IPS DF 4.7 (cell line): ENCODE data around the gene PHACTR3.
A peak's percentile ranks its signal among the peaks of the same experiment; 100 is the strongest.

Experiments used
- DNase-seq: peaks from one replicate; pipeline ENCODE4 v3.0.0-alpha.2; 2013; ENCODE audit warnings: low spot score; ENCODE audit errors: extremely low read depth

Gene PHACTR3

DNA sequence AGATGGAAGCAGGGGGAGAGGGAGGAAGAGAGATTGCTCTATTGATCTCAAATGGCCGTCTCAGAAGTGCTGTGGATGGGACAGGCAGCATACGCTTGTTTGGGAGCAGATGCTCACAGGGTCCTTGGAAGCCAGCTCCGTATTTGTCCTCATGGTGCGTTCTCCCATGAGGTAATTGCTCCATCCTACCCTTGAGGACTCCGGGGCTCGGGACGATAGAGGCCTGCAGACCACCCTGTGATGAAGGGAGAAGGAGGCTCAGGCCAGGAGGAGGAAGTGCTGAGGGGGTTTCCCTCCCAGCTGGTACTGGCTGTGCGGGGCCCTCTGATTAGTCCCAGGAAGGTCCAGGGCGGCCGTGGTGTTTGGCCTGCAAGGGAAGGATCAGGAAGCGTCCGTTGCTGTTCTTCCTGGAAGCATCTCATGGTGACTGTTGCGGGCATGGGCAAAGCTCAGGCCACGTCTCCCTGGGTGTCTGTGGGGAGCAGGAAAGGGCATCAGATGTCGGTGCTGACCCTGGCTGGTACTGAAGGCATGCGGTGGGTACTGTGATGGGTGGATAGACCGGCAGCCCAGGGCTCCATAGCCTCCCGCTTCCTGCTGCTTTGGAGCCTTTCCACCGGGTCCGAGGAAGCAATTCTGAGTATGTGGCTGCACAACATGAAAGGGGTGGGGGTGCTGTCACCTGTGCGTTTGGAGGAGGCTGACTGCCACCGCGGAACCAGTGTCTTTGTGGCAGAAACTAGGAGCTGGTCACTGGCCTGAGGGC, 170.8 kb downstream of the PHACTR3 start:
- DNase-seq, result no peak

GRCh38 chr20:59775687-59776055, 171.3 kb downstream of the PHACTR3 start:
- no peak for DNase-seq

GRCh38 chr20:59776059-59776603, 171.8 kb downstream of the PHACTR3 start:
- DNase-seq, result no peak

DNA sequence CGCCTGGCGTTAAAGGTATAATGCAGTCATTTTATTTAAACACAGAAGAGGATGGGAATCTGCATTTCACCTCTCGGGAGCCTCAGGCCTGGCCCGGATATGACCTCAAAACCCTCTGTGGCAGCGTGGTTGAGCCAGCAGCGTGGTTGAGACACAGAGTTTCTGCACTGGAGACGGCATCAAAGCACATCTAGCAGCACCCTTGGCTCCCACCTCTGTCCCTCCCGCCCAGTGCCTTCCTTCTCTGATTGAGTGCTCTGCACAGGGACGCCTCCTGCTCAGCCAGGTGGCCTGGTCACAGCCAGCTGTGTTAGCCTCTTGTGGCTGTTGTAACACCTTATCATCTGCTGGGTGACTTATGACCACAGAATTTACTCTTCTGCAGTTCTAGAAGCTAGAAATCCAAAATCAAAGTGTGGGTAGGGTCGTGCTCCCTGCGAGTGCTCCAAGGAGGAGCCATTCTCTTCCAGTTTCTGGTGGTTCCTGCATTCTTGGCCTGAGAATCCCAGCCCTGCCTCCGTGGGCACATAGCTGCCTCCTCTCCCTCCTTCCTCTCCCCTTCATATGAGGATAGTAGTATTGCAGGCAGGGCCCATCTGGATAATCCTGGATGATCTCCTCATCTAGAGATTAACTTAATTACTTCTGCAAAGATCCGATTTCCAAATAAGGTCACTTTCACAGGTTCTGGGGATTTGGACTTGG, 172.4 kb downstream of the PHACTR3 start:
- DNase-seq, result no peak

DNA sequence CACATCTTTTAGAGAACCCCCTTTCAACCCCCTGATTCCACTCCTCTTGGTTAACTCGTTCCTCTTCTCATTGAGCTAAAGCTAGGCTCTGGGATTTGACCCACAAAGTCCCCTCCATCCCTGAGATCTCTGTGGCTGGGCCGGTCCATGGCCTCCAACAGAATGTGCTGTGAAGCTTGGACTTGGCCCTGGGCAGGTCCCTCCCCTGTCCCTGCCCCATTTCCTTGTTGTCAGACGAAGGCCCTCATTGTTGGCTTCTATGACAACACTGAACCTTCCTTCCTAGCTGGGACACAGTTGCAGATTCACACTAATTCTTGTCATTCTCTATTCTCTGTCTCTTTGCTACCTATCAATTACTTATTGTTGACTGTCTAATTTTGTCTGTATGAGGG, 173.0 kb downstream of the PHACTR3 start:
- no peak for DNase-seq

DNA sequence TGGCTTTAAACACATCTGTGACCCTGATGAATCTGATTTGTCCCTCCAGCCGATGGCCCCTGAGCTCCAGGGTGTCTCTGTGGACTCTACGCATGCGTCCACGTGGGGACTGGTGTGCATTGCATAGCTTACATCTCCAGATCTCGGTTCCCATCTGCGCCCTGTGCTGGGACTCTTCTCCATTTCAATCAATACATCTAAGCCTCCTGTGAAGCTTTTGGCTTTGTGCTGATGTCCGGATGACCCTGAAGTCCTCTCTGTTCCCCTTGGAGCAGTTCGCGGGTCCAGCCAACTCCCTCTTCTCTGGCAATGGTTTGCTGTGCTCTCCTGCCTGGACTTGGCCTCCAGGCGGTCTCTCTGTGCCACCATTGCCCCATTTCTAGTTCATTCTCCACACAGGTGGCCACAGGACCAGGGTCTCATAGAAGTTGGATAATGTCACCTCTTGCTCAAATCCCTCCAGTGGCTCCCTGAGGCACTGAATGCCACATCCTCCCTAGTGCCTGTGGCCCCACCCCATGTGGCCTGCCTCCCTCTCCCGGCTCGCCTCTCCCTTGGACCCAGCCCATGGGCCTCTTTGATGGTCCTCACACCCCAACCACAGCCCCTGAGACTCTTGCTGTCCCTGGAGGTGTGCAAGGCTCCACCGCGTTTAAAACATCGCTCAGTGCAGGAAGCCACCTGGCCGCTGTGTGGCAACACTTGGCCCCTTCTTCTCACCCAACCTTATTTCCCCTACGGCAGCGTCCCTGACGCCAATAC, 173.7 kb downstream of the PHACTR3 start:
- DNase-seq, result no peak

DNA sequence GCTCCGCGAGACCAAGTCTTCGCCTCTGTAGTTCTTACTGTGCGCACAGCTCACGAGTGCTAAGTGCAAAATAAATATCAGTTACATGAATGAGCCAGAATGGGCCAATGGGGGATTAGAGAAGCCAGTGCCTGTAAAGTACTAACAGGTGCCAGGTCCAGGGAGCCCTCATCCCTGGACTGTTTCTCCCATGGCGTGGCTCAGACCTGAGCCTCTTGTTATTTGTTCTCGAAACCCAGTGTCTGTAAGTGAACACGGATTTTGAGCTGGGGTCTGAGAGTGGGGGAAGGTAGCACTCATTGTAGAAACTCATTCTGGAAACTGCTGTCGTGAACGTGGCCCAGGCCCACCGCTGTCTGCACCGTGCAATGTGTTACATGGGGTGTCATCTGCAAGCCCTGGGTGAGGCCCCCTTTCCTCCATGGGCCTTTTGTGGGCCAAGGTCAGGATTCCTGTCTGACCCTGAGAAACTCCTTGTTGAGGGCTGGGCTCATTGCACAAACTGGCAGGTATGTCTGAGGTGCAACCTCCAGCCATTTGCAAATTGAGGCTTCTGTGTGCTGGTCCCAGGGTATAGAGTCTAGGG, 174.4 kb downstream of the PHACTR3 start:
- no peak for DNase-seq

- DNase-seq, result no peak
These were observed 175.5 kb downstream of the PHACTR3 start for GRCh38 chr20:59779656-59780380.

DNA sequence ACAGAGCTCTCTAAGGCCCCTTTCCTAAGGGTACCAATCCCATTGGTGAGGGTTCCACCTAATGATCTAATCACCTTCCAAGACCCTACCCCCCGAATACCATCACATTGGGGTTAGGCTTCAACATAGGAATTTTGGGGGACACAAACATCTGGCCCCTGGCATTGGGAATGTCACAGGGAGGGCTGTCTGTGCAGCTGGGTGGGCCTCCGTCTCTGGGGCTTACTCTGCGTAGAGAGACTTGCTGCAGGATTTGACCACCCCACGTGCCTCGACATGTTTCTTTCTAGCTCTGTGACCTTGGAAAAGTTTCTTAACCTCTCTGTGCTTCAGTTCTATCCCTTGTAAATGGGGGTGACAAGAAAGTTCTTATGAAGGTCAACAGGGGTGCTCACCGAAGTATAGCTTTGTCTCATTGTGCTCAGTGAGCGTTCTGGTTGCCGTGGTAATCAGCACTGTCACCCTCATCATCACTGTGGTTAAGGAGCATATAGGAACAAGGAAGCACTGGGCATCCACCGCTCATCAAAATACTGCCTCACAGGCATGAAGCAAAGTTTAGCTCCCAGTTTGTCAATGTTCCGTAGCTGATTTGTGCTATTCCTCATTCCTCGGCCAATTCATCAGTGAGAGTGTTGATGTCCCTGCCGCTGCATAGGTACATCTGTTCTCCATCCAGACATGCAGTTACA, 176.3 kb downstream of the PHACTR3 start:
- no peak for DNase-seq

GRCh38 chr20:59781226-59781625, 176.9 kb downstream of the PHACTR3 start:
- DNase-seq, result no peak

GRCh38 chr20:59782986-59783640, 178.8 kb downstream of the PHACTR3 start:
- DNase-seq, result peak; percentile 66

GRCh38 chr20:59783641-59784010, 179.3 kb downstream of the PHACTR3 start:
- DNase-seq, result no peak

DNA sequence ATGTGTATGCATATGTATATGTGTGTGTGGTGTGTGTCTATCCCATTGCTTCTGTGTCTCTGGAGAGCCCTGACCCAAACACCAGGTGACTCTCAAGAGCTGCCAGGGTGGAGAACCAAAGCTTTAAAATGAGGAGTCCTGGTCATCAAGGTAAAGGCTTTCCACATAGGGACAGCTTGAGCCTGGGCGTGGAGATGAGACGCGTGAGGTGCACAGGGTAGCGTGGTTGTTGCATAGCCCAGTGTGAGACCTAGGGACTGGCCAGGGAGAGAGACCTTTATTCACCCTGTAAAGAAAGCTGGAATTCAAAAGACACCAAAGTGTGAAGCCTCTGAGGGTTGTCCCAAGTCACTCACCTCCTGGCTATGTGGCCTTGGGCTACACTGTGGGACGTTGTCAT, 180.0 kb downstream of the PHACTR3 start:
- no peak for DNase-seq

- DNase-seq, result no peak
These were observed 180.7 kb downstream of the PHACTR3 start for GRCh38 chr20:59784791-59785668.

- no peak for DNase-seq
These were observed 181.3 kb downstream of the PHACTR3 start for GRCh38 chr20:59785669-59785959.

DNA sequence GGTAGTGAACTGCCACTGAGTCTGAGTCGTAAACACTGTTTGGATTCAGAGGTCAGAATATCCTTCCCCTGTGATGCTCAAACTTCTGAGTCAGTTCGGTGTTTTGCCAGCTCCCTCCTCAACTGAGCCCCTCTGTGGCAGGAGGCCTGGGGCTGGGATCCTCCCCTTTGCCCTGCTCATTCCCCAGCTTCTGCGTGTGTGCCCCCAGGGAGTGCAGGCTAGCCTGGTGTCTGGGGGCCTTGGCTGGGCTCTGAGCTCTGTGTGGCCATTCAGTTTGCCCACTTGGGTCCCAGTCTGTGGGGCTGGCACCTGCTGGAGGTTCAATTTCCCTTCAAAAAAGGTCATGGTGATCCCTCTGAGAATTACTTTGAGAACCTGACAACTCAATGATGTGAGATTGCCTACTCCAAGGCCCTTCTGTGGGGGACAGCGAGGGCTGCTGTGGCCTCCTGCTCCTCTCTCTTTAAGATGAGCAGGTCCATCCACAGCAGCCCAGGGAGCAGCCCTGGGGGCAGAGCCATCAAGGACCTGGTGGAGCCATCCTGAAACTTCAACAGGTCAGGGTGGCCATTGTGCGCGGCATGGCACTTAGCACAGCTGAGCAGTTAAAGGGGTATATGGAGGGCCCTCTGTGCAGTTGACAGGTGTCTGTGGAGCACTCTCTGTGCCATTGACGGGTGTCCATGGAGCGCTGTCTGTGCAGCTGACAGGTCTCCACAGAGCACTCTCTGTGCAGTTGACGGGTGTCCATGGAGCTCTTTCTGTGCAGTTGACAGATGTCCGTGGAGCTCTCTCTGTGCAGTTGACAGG, 181.9 kb downstream of the PHACTR3 start:
- no peak for DNase-seq

DNA sequence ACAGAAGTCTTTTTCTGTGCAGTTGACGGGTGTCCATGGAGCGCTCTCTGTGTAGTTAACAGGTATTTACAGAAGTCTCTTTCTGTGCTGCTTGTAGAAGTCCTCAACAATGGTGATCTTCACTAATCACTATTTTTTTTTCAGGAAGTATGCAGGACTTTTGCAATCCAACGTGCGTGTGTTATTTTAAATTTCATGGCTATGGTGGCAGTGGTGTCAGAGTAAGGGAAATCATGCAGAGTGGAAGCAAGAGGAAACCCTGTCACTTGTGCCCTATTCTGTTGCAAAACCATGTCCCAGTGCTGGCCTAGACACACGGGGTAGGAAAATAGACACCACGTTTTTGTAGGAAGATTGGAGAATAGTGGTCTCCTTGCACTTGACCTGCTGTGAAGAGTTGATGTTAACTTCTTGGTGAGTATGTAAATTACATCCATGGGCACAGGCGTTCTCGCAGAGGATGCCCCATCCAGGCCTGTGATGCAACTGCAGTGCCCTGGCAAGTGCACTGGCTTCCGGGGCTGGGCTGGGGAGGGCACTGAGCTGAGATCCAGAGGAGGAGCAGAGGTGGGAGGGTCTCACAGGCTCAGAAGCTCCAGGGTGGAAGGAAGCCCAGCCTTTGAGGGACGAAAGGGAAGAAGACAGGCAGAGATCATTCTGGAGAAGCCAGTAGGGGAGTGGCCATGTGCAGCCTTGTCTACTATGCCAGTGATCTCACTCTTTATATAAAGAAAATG, 182.6 kb downstream of the PHACTR3 start:
- no peak for DNase-seq

DNA sequence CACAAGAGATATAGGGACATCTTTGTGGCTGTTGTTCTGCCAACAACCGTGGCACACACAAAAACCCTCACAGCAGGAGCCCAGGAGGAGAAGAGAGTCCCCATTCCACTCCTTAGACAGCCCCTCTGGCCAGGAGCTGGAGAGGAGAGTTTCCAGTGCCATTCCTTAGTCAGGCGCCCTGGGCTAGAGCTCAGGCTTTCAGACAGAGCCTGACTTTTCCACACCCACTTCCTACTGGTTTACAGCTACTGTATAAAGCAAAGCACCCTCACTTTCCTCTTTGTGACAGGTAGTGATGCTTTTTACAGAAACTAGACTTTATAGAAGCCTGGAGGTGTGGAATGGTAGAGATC, 183.2 kb downstream of the PHACTR3 start:
- DNase-seq, result no peak
